ENCODE data around the gene TYMS.

TYMS gene

GRCh38 chr18:647304-647703 is 10.1 kb upstream of the TYMS start:
- no peak for DNase-seq (ENCODE audit: low spot score)

GRCh38 chr18:649341-649740 is 8.1 kb upstream of the TYMS start:
- no peak for DNase-seq (ENCODE audit: low spot score)

GRCh38 chr18:650428-650858 is 7.0 kb upstream of the TYMS start:
- DNase-seq (ENCODE audit: low spot score), result no peak

- no peak for DNase-seq (ENCODE audit: low spot score)
These were observed 5.3 kb upstream of the TYMS start for GRCh38 chr18:652131-652530.

GRCh38 chr18:653512-653911 is 3.9 kb upstream of the TYMS start:
- no peak for DNase-seq (ENCODE audit: low spot score)

- DNase-seq (ENCODE audit: low spot score), result no peak
These were observed 2.9 kb upstream of the TYMS start for GRCh38 chr18:654601-655000.

GRCh38 chr18:655445-655844 is 2.0 kb upstream of the TYMS start:
- no peak for DNase-seq (ENCODE audit: low spot score)

GRCh38 chr18:658001-658946 is 821 bp downstream of the TYMS start:
- DNase-seq (ENCODE audit: low spot score), result peak; percentile 64

- no peak for DNase-seq (ENCODE audit: low spot score)
These were observed 1.6 kb downstream of the TYMS start for GRCh38 chr18:658947-659533.

GRCh38 chr18:659597-659996 is 2.1 kb downstream of the TYMS start:
- no peak for DNase-seq (ENCODE audit: low spot score)

GRCh38 chr18:662197-662596 is 4.7 kb downstream of the TYMS start:
- DNase-seq (ENCODE audit: low spot score), result no peak

GRCh38 chr18:666177-666576 is 8.7 kb downstream of the TYMS start:
- no peak for DNase-seq (ENCODE audit: low spot score)

GRCh38 chr18:666628-667027 is 9.2 kb downstream of the TYMS start:
- DNase-seq (ENCODE audit: low spot score), result no peak

- no peak for DNase-seq (ENCODE audit: low spot score)
These were observed 10.8 kb downstream of the TYMS start for GRCh38 chr18:668260-668659.

GRCh38 chr18:669077-669476 is 11.6 kb downstream of the TYMS start:
- DNase-seq (ENCODE audit: low spot score), result no peak

- no peak for DNase-seq (ENCODE audit: low spot score)
These were observed 13.1 kb downstream of the TYMS start for GRCh38 chr18:670522-670921.

GRCh38 chr18:671405-671804 is 14.0 kb downstream of the TYMS start:
- no peak for DNase-seq (ENCODE audit: low spot score)

- no peak for DNase-seq (ENCODE audit: low spot score)
These were observed 15.9 kb downstream of the TYMS start for GRCh38 chr18:673317-673716.

GRCh38 chr18:673769-674168 is 16.3 kb downstream of the TYMS start:
- no peak for DNase-seq (ENCODE audit: low spot score)

GRCh38 chr18:675307-675706 is 17.9 kb downstream of the TYMS start:
- no peak for DNase-seq (ENCODE audit: low spot score)

GRCh38 chr18:676069-676468 is 18.6 kb downstream of the TYMS start:
- no peak for DNase-seq (ENCODE audit: low spot score)

GRCh38 chr18:676736-677135 is 19.3 kb downstream of the TYMS start:
- no peak for DNase-seq (ENCODE audit: low spot score)

GRCh38 chr18:677145-677544 is 19.7 kb downstream of the TYMS start:
- no peak for DNase-seq (ENCODE audit: low spot score)

GRCh38 chr18:677951-678381 is 20.5 kb downstream of the TYMS start:
- no peak for DNase-seq (ENCODE audit: low spot score)

All from germinal center (tissue), 1 donor.